H54 (cell line): Measurements from ENCODE around the gene UBE2O.

Source experiments
- DNase-seq: peaks from one replicate; pipeline ENCODE4 v3.0.0; 2011; ENCODE audit warnings: low spot score, mixed read lengths; ENCODE audit not compliant: insufficient read length
- FAIRE-seq: peaks from 3 replicates; lab custom pipeline; 2011; peaks lifted over from hg19 to GRCh38; lab: Jason Lieb, UNC
- POLR2A ChIP-seq: IDR thresholded peaks from 2 replicates; pipeline ENCODE4 v1.6.1; 2011; ENCODE audit warnings: low read depth, mild to moderate bottlenecking, low read length

UBE2O gene

DNA sequence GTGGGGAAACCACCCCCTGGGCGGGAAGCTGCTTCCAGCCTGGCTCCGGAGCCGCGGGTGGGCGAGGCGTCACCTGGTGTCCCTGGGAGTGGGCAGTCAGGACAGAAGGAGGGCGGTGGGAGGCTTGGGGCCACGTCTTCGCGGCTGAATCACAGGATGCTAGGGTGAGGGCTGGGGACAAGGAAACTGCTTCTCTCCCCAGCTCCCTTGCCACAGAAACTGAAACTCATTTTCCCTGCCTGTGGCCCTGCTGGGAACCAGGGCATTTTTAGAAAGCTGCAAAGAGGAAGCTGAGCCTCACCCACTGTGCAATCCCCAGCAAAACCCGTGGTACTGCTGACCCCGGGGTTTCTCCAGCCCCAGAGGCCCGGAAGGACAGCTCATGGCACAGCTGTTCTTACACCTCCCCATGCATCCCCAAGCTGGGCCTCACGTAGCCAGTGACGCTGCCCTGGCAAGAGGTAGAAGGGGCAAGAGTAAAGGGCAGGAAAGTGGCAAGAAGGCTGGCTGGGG, 40.1 kb upstream of the UBE2O start:
- no peak for FAIRE-seq
- peak; percentile 83 for DNase-seq
- TF ChIP-seq POLR2A: no peak

- FAIRE-seq: no peak
- DNase-seq: no peak
Observed at GRCh38 chr17:76492123-76492988, 39.4 kb upstream of the UBE2O start.

GRCh38 chr17:76491271-76492122, 38.5 kb upstream of the UBE2O start:
- no peak for DNase-seq
- FAIRE-seq: no peak
- TF ChIP-seq POLR2A: no peak

More at GRCh38 chr17:76492123-76492988, 39.4 kb upstream of the UBE2O start:
- no peak for TF ChIP-seq POLR2A

DNA sequence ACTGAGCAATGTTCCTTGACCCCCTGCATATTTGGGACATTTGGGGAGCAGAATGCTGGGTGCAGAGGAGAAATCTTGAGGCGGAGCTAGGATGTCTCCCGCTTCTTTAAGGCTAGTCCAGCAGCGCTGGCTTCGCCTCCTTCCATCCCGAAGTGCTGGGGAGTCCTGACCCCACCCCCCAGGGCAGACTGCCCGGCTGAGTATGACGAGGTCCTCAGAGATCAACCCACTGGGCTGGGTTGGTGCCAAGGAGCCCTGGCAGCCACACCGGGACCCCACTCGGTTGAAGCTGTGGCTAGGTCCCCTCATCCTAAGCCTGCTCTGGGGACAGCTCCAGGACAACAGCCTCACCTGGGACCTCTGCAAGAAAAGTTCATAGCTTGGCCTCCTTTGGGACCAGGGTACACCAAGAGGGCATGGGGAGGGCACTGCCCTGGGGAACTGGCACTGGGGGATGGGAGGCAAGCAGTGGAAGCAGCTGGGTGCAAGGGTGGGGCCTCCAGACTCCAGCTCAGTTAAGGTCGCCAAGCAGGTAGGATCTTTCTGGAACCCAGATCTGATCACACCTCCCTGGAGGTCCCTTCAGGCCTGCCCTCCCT, 37.3 kb upstream of the UBE2O start:
- no peak for FAIRE-seq
- DNase-seq: no peak
- TF ChIP-seq POLR2A: no peak

DNA sequence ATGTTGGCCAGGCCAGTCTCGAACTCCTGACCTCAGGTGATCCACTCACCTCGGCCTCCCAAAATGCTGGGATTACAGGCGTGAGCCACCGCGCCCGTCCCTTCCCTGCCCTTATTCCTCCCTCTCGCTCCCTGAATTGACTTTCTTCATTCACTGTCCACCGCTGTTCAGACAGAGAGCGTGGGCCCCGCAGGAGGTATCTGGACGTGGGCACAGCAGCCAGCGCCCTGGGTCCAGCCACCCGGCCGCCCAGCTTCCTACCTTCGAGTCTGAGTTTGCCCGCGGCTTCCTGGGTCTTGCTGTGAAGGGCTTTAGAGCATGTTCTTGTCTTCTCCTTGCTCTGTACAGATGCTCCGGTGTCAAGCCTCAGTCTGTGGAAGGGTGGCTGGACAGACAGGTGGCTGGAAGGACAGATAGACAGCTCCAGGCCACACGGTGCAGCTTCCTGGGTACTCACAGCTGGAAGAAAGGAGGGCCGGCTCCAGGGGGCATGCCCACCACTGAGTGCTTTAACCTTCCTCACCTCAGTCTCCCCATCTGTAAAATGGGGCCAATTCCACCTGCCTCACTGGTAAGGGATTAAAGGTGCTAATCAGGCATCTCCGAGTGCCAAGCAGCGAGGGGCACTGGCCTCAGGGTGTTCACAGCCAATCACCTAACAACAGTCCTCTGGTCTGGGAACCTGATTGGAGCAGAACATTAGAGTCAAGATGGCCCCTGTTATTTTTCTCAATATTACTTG, 34.7 kb upstream of the UBE2O start:
- FAIRE-seq (no peak), DNase-seq (no peak)
- no peak for TF ChIP-seq POLR2A

DNA sequence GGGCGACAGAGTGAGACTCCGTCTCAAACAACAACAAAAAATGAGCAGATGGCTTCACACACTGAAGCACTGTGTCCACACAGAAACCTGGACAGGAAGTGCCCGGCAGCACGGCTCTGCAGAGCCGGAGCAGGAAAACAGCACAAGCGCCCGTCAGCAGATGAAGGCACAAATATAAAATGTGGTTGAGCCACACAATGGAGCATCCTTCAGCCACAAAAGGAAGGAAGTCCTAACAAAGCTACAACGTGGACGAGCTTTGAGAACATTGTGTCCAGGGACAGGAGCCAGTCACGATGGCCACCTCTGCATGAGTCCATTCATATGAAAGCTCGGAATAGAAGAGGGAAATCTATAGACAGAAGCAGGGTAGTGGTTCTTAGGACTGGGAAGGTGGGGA, 32.6 kb upstream of the UBE2O start:
- TF ChIP-seq POLR2A: no peak
- DNase-seq (no peak), FAIRE-seq (no peak)

- FAIRE-seq (no peak), DNase-seq (no peak)
- no peak for TF ChIP-seq POLR2A
Observed at GRCh38 chr17:76484228-76484725, 31.3 kb upstream of the UBE2O start.

- DNase-seq: no peak
- FAIRE-seq: no peak
- TF ChIP-seq POLR2A: no peak
Observed at GRCh38 chr17:76481071-76481655, 28.2 kb upstream of the UBE2O start.

DNA sequence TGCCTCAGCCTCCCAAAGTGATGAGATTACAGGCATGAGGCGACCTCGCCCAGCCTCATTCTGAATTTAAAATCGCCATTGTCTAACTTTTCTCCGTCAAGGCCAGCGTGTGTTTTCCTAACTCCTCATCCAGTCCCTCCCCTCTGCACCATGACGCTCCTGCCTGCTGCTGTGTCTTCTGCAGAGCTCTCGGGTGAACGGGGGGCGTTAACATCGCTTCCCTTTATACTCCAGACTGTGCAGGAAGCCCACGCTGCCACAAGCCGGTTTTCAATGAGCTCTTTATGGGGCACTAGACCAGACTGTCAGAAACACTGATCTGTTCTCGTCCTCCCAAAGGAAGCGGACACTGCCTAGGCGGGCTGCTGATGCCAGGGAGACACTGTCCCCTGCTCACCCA, 27.7 kb upstream of the UBE2O start:
- no peak for FAIRE-seq
- no peak for TF ChIP-seq POLR2A

GRCh38 chr17:76479515-76480060, 26.6 kb upstream of the UBE2O start:
- FAIRE-seq: no peak
- no peak for TF ChIP-seq POLR2A
- no peak for DNase-seq

More for the DNA sequence above, 27.7 kb upstream of the UBE2O start:
- DNase-seq: no peak

DNA sequence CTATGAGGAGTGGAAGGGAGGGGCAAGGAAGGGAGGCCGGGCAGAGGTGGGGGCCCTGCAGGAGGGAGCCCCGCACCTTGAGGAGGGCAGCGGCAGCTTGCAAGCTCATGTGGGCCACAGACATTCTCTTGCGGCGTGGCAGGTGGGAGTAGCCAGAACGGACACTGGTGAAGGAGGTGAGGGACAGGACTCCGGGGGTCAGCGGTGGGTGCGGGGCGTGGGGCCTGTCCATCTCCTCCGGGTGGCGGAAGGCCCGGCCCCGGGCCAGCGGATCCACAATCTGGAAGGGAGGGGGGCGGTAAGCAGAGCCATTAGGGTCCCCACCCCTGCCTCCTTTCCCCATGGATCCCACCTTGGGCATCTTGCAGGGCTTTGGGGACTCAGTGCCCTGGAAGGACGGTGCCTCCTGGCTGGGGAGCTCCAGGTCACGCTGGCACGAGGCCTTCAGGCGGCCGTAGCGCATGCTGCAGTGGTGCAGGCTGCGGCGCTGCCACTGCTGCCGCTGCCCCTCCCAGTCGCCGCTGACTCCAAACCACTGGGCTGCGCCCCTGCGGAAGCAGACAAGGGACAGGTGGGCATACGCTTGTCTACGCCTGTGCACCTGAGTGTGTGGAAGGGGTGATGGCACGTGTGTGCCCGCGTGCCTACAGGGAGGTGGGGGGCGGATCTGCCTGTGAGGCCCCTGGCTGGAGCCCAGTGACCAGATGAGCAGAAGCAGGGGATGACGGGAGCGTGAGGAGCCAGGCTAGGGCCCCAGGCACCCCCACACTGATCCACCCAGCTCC, 26.0 kb upstream of the UBE2O start:
- TF ChIP-seq POLR2A: no peak
- DNase-seq (no peak), FAIRE-seq (no peak)

DNA sequence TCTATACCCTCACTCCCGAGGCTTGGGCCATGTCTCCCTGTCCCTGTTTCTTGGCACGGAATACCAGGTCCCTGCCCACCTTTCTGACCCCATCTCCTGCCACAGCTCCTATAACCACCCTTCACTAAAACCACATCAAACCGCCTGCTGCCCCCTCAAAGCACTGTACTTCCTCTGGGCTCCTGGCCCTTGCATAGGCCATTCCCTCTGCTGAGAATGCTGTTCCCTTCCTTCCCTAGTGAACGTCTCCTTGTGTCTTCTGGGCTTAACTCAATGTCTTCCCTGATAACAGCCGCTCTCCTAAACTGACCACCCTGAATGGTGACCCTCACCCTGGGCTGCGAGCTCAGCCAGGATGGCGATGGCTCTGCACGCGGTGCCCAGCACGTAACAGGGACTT, 25.1 kb upstream of the UBE2O start:
- FAIRE-seq (no peak), DNase-seq (no peak)
- no peak for TF ChIP-seq POLR2A
